H1 (cell line): ENCODE results near the gene PHACTR2. TPM values are rescaled to one million over a fixed set of nuclear protein-coding genes. Genes with fewer than 3 reads are reported as not detected.

ENCODE experiments used
- CTCF ChIA-PET: fragments of 300-600 bp; sonication (Branson Sonifier 250); formaldehyde crosslinking; loops from one replicate; lab custom pipeline; 2021; ENCODE audit not compliant: partially characterized antibody; lab: Charles Lee
- POLR2A ChIA-PET: fragments of 300-600 bp; sonication (Branson Sonifier 250); formaldehyde crosslinking; loops from one replicate; lab custom pipeline; 2021; ENCODE audit warnings: inconsistent platforms; ENCODE audit not compliant: partially characterized antibody; lab: Charles Lee
- DNase-seq, 2 experiments: peaks; one replicate each; pipeline versions ENCODE4 v3.0.0 to v3.0.0-alpha.2; 2010 to 2022; ENCODE audit warnings: low spot score in 2 of 2, low read depth in 1 of 2, mixed read lengths in 1 of 2
- FAIRE-seq: peaks from 2 replicates; lab custom pipeline; 2011; peaks lifted over from hg19 to GRCh38; lab: Jason Lieb, UNC
- H2AFZ ChIP-seq: 2 replicates; pipeline ENCODE4 v1.8.1; 2012; ENCODE audit warnings: low read length, inconsistent platforms
- H2AK5ac ChIP-seq: 2 replicates; pipeline ENCODE4 v1.6.1; 2013; ENCODE audit warnings: low read depth, low read length
- H2BK120ac ChIP-seq: replicated peaks from 2 replicates; pipeline ENCODE3; 2013; ENCODE audit warnings: low read depth, low read length, inconsistent platforms
- H2BK12ac ChIP-seq: 2 replicates; pipeline ENCODE4 v1.6.1; 2013; ENCODE audit warnings: low read depth, low read length
- H2BK15ac ChIP-seq: 2 replicates; pipeline ENCODE4 v1.6.1; 2013; ENCODE audit warnings: low read length
- H2BK20ac ChIP-seq: 2 replicates; pipeline ENCODE4 v1.6.1; 2013; ENCODE audit warnings: low read length
- H2BK5ac ChIP-seq: 2 replicates; pipeline ENCODE4 v1.6.1; 2013; ENCODE audit warnings: low read depth, low read length
- H3K14ac ChIP-seq: 2 replicates; pipeline ENCODE4 v1.6.1; 2013; ENCODE audit warnings: inconsistent platforms; ENCODE audit not compliant: insufficient read length
- H3K18ac ChIP-seq: 2 replicates; pipeline ENCODE4 v1.6.1; 2013; ENCODE audit warnings: low read length; ENCODE audit errors: extremely low read depth
- H3K23ac ChIP-seq: 2 replicates; pipeline ENCODE4 v1.6.1; 2013; ENCODE audit warnings: inconsistent platforms; ENCODE audit not compliant: insufficient read length
- H3K23me2 ChIP-seq: 2 replicates; pipeline ENCODE4 v1.6.1; 2013; ENCODE audit warnings: low read depth, low read length
- H3K27ac ChIP-seq: 2 replicates; pipeline ENCODE4 v1.6.1; 2011; ENCODE audit warnings: low read depth, low read length, inconsistent platforms
- H3K27me3 ChIP-seq, 4 experiments: replicated peaks in 1 of 4; 1 replicate in 1 of 4; 2 replicates in 3 of 4; pipeline versions ENCODE4 v1.6.1 to v1.8.1; 2011 to 2013; ENCODE audit warnings: low read length in 3 of 4, mild to moderate bottlenecking in 3 of 4, inconsistent platforms in 2 of 4, mixed read lengths in 2 of 4, moderate library complexity in 1 of 4; ENCODE audit not compliant: control insufficient read depth in 3 of 4, insufficient read depth in 3 of 4; ENCODE audit errors: extremely low read depth in 1 of 4
- H3K36me3 ChIP-seq, 4 experiments: 2 replicates each; pipeline versions ENCODE4 v1.6.1 to v1.8.1; 2011 to 2013; ENCODE audit warnings: mild to moderate bottlenecking in 4 of 4, low read length in 3 of 4, moderate library complexity in 2 of 4, control low read depth in 1 of 4, inconsistent platforms in 1 of 4; ENCODE audit not compliant: insufficient read depth in 4 of 4, control insufficient read depth in 2 of 4
- H3K4ac ChIP-seq: replicated peaks from 2 replicates; pipeline ENCODE3; 2013; ENCODE audit warnings: low read length, low read depth, mixed read lengths, inconsistent platforms; ENCODE audit not compliant: insufficient read length
- H3K4me1 ChIP-seq, 4 experiments: replicated peaks in 1 of 4; 1 replicate in 1 of 4; 2 replicates in 3 of 4; pipeline versions ENCODE4 v1.6.1 to v1.8.1; 2011 to 2013; ENCODE audit warnings: low read length in 3 of 4, inconsistent platforms in 2 of 4, mixed read lengths in 1 of 4; ENCODE audit not compliant: insufficient read depth in 4 of 4, control insufficient read depth in 3 of 4
- H3K4me2 ChIP-seq, 2 experiments: 2 replicates each; pipeline versions ENCODE4 v1.6.1 to v1.8.1; 2011 to 2013; ENCODE audit warnings: low read depth in 2 of 2, low read length in 2 of 2, control low read depth in 1 of 2, inconsistent platforms in 1 of 2, mild to moderate bottlenecking in 1 of 2; ENCODE audit not compliant: insufficient read depth in 1 of 2
- H3K4me3 ChIP-seq, 4 experiments: fragments of 200-600, 300-600 bp in 1 of 4; sonication (generic), shearing (Covaris generic), sonication (Bioruptor Twin) in 1 of 4; 2 replicates each; pipeline versions ENCODE4 v1.5.1 to v1.8.1; 2011 to 2016; ENCODE audit warnings: low read length in 4 of 4, low read depth in 3 of 4, control low read depth in 2 of 4, inconsistent platforms in 2 of 4, mild to moderate bottlenecking in 2 of 4, mixed read lengths in 1 of 4, moderate library complexity in 1 of 4; ENCODE audit not compliant: insufficient read depth in 2 of 4; ENCODE audit errors: extremely low read depth in 1 of 4
- H3K56ac ChIP-seq: replicated peaks from 2 replicates; pipeline ENCODE3; 2013; ENCODE audit warnings: low read depth, mild to moderate bottlenecking, mixed read lengths, low read length, inconsistent platforms; ENCODE audit not compliant: insufficient read length
- H3K79me1 ChIP-seq: 2 replicates; pipeline ENCODE4 v1.6.1; 2013; ENCODE audit warnings: low read depth, low read length, control low read depth
- H3K79me2 ChIP-seq, 2 experiments: 2 replicates each; pipeline versions ENCODE4 v1.6.1 to v1.8.1; 2012 to 2013; ENCODE audit warnings: low read length in 2 of 2, mild to moderate bottlenecking in 2 of 2, inconsistent platforms in 1 of 2; ENCODE audit not compliant: insufficient read depth in 2 of 2, control insufficient read depth in 1 of 2
- H3K9ac ChIP-seq, 4 experiments: replicated peaks in 1 of 4; 1 replicate in 1 of 4; 2 replicates in 3 of 4; pipeline versions ENCODE4 v1.6.1 to v1.8.1; 2011 to 2013; ENCODE audit warnings: low read depth in 3 of 4, low read length in 3 of 4, control low read depth in 2 of 4, mild to moderate bottlenecking in 2 of 4, moderate library complexity in 2 of 4, inconsistent platforms in 1 of 4; ENCODE audit errors: extremely low read depth in 1 of 4
- H3K9me3 ChIP-seq, 2 experiments: 2 replicates each; pipeline versions ENCODE4 v1.6.1 to v1.8.1; 2012 to 2013; ENCODE audit warnings: mild to moderate bottlenecking in 2 of 2, moderate library complexity in 2 of 2, control low read depth in 1 of 2, inconsistent platforms in 1 of 2, low read depth in 1 of 2, low read length in 1 of 2, mixed read lengths in 1 of 2; ENCODE audit not compliant: insufficient read depth in 2 of 2
- H4K20me1 ChIP-seq, 2 experiments: replicated peaks in 1 of 2; 2 replicates each; pipeline versions ENCODE3 to v1.8.1; 2011 to 2013; ENCODE audit warnings: inconsistent platforms in 2 of 2, low read length in 2 of 2, mild to moderate bottlenecking in 1 of 2; ENCODE audit not compliant: insufficient read depth in 2 of 2, control insufficient read depth in 1 of 2
- H4K5ac ChIP-seq: 2 replicates; pipeline ENCODE4 v1.6.1; 2013; ENCODE audit warnings: low read length, low read depth, mixed read lengths, inconsistent platforms; ENCODE audit not compliant: insufficient read length
- H4K8ac ChIP-seq: 2 replicates; pipeline ENCODE4 v1.8.0; 2013; ENCODE audit warnings: mild to moderate bottlenecking, moderate library complexity, low read length, inconsistent platforms; ENCODE audit not compliant: insufficient read depth; ENCODE audit errors: extremely low read depth
- H4K91ac ChIP-seq: replicated peaks from 2 replicates; pipeline ENCODE3; 2013; ENCODE audit warnings: low read length, mixed read lengths, inconsistent platforms; ENCODE audit not compliant: insufficient read length
- CHD1 ChIP-seq: IDR thresholded peaks from 2 replicates; pipeline ENCODE4 v1.6.1; 2012; ENCODE audit warnings: low read depth, low read length, improper control_type of control experiment
- EP300 ChIP-seq, 2 experiments: IDR thresholded peaks; 1 replicate in 1 of 2; 2 replicates in 1 of 2; pipeline ENCODE4 v1.6.1; 2011 to 2012; ENCODE audit warnings: low read depth in 2 of 2, low read length in 2 of 2, mild to moderate bottlenecking in 2 of 2, borderline replicate concordance in 1 of 2, inconsistent platforms in 1 of 2, moderate library complexity in 1 of 2
- WGBS, 2 experiments: shearing (Covaris generic) in 1 of 2; methylation state at CpG; one replicate each; pipeline versions ENCODE4 v1.1.6 to v1.1.7; 2013 to 2015; ENCODE audit warnings: low lambda C conversion rate in 2 of 2, mixed read lengths in 2 of 2, inconsistent platforms in 1 of 2, low coverage in 1 of 2, missing lambda C conversion rate in 1 of 2; ENCODE audit not compliant: insufficient replicate concordance in 2 of 2, insufficient coverage in 1 of 2, insufficient read length in 1 of 2; ENCODE audit errors: extremely low coverage in 1 of 2, missing lambda C conversion rate in 1 of 2; 5-methylcytosine and 5-hydroxymethylcytosine counted together
- polyA plus RNA-seq, 7 experiments: library from polyadenylated mRNA; depleted of rRNA in 3 of 7; stranded (reverse) in 5 of 7; unstranded in 2 of 7; fragments of >200 nt in 5 of 7; fragments of 200-250 nt in 2 of 7; gene quantifications; 1 replicate in 5 of 7; 2 replicates in 1 of 7; 4 replicates in 1 of 7; pipeline versions ENCODE4 v1.2.1 to v1.2.3, GENCODE V29; 2011 to 2013; ENCODE audit warnings: missing spikeins in 2 of 7, mixed read lengths in 2 of 7
- total RNA-seq: library from RNA; stranded (reverse); fragmentation: NEBNext Ultra II Directional; extraction: Animal tissue kit (Norgen Biotek cat#: 25700); gene quantifications from 2 replicates; pipeline ENCODE4 v1.2.1, GENCODE V29; 2021

Gene PHACTR2
- total and polyA plus RNA-seq, 2 of the 8 experiments (the other 6 are each of a cell fraction or from before 2014, with no cell fraction given): 16.9 to 131 TPM

DNA sequence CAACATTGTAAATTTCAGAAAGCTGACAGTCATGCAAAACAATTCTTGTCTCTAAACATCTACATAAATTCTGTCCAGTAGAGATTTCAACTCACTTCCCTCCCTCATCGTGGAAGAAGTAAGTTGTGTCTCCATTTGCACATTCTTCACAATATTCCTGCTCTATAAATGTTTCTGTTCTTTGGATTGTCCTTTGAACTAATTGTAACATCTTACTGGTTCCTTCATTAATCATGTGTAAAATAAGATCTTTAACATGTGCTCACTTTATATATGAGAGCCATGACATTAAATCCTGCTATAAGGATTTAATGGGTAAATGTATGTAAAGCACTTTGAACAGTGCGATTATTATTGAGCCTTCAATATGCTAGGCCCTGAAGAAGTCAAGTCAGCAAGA, 158.4 kb downstream of the PHACTR2 start:
- H3K79me2 ChIP-seq: no peaks in the 10 kb centered on the region
- no peak overlapping the region for H3K4me2 ChIP-seq
- TF ChIP-seq CHD1 (no peak), EP300 (IDR thresholded peaks at IDR 0.05; ENCODE audit: borderline replicate concordance in 1 of 2, low read depth in 2 of 2, low read length in 2 of 2) (no peak)
- no peaks in the 10 kb centered on the region for H3K23me2 ChIP-seq
- no peak overlapping the region for H2BK12ac ChIP-seq
- H3K4ac ChIP-seq: no peak overlapping the region
- no peaks in the 10 kb centered on the region for H4K20me1 ChIP-seq
- no peaks in the 10 kb centered on the region for H3K27me3 ChIP-seq
- no peaks in the 10 kb centered on the region for H3K4me1 ChIP-seq
- H2BK120ac ChIP-seq: no peak overlapping the region
- no peak overlapping the region for H3K27ac ChIP-seq
- no peak overlapping the region for H2BK5ac ChIP-seq
- DNase-seq: no peak
- H2AFZ ChIP-seq: no peak overlapping the region
- no peak overlapping the region for H4K8ac ChIP-seq
- no peak overlapping the region for H3K56ac ChIP-seq
- H3K9ac ChIP-seq: no peak overlapping the region
- H4K5ac ChIP-seq: no peak overlapping the region
- FAIRE-seq: no peak
- CTCF ChIA-PET: interaction anchor here (0.6 to 1.3 kb wide), 3 partner anchors 27 to 261 kb away, joined by 3 read pairs; no protein-coding TSS in a partner anchor
- H3K4me3 ChIP-seq: no peak overlapping the region
- H2AK5ac ChIP-seq: no peak overlapping the region
- POLR2A ChIA-PET: interaction anchor here (0.6 to 2.5 kb wide), 4 partner anchors 7 to 89 kb away, joined by 4 to 7 read pairs (median 5); partner anchors contain the start of gene LTV1
- no peak overlapping the region for H3K14ac ChIP-seq
- H4K91ac ChIP-seq: no peak overlapping the region
- H3K18ac ChIP-seq: no peak overlapping the region
- no peaks in the 10 kb centered on the region for H3K9me3 ChIP-seq
- no peak overlapping the region for H3K23ac ChIP-seq
- H2BK20ac ChIP-seq: no peak overlapping the region
- no peak overlapping the region for H2BK15ac ChIP-seq
- 82% methylated on average over 2 of the region's 2 CpGs; no CpG with 5 or more reads in 1 of the 2 experiments for WGBS, 2 experiments
- peaks cover 0 to 5% (median 0%) of the 10 kb centered on the region in 4 experiments; a peak in 1 of 8 replicates for H3K36me3 ChIP-seq
- no peaks in the 10 kb centered on the region for H3K79me1 ChIP-seq
